OCI-LY1 (cell line): ENCODE measurements around the gene RXFP4.

Experiments used
- CTCF ChIP-seq: fragments of 200-600 bp; sonication (generic), shearing (Covaris generic); IDR thresholded peaks from 2 replicates; pipeline ENCODE4 v1.5.1; 2017; ENCODE audit warnings: mild to moderate bottlenecking, antibody characterized with exemption, low read length, moderate library complexity, mixed read lengths
- EZH2 ChIP-seq: fragments of 200-600 bp; sonication (generic), shearing (Covaris generic); IDR thresholded peaks from 2 replicates; pipeline ENCODE4 v1.8.0; 2017; ENCODE audit warnings: borderline replicate concordance, mixed run types, mild to moderate bottlenecking, antibody characterized with exemption, low read length, moderate library complexity, mixed read lengths

- TF ChIP-seq EZH2 (no peak), CTCF (no peak)
Measured at GRCh38 chr1:155944444-155944799, 3.0 kb downstream of the RXFP4 start.
